HFF-Myc (cell line): Measurements from ENCODE around the gene MED10.

ENCODE experiments used
- DNase-seq: peaks from one replicate; pipeline ENCODE4 v3.0.0-alpha.2; 2011; ENCODE audit warnings: low read depth; ENCODE audit errors: extremely low read depth
- H3K4me3 ChIP-seq: replicated peaks from 2 replicates; pipeline ENCODE4 v1.5.1; 2011; ENCODE audit warnings: low read depth, mild to moderate bottlenecking, control low read depth, low read length
- TF ChIP-seq, protein P1 (sequence below): IDR thresholded peaks from 2 replicates; pipeline ENCODE4 v1.5.1; 2012; ENCODE audit warnings: mild to moderate bottlenecking, low read depth, low read length, control low read depth; ENCODE audit errors: missing control alignments

MED10 gene

DNA sequence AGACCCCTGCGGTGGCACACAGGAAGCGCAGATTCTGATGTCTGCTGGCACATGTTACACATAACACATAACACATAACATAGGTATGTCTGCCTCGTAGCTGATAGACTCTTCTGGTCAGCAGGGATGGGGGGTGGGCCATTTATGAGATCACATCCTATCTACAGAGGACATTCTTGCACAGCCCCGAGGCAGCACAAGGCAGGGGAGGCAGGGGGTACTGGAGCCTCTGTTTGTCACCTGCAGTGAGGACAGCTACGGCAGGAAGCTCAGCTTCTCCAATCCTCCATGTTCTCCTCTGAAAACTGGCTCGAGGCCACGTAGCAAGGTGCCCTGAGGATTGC, 16.7 kb upstream of the MED10 start:
- no peak for DNase-seq
- TF ChIP-seq, protein P1, sequence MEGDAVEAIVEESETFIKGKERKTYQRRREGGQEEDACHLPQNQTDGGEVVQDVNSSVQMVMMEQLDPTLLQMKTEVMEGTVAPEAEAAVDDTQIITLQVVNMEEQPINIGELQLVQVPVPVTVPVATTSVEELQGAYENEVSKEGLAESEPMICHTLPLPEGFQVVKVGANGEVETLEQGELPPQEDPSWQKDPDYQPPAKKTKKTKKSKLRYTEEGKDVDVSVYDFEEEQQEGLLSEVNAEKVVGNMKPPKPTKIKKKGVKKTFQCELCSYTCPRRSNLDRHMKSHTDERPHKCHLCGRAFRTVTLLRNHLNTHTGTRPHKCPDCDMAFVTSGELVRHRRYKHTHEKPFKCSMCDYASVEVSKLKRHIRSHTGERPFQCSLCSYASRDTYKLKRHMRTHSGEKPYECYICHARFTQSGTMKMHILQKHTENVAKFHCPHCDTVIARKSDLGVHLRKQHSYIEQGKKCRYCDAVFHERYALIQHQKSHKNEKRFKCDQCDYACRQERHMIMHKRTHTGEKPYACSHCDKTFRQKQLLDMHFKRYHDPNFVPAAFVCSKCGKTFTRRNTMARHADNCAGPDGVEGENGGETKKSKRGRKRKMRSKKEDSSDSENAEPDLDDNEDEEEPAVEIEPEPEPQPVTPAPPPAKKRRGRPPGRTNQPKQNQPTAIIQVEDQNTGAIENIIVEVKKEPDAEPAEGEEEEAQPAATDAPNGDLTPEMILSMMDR = no peak
- H3K4me3 ChIP-seq = no peak overlapping the region

DNA sequence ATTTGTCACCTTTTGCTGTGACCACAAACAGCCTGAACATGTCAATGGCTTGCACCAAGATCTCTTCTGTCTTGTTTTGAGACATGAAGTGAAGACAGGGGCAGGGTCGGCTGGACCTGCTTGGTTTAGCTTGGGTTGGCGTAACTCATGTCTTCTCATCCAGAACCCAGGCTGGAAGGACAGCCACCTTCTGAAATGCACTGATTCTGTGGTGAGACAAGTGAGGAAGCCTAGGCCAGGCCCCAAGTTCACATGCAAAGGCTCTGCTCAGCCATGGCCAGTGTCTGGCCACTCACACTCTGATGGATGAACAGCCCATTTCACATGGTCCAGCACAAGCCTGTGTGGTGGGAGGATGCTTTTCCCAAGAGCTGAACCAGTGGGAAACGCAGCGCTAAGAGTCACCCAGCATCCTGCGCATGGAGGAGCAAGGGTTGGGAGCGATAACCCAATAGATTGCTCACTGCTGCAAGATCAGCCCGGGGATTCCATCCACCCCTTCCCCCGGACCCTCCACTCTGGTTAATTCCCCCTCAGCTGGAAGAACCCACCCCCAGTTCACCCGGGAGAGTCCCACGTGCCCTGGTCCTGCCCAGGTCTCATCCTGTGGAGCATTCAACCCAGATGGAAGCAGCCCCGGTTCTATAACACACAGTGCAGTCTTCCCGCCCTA, 16.2 kb upstream of the MED10 start:
- DNase-seq = no peak
- TF ChIP-seq, protein P1 = no peak

DNA sequence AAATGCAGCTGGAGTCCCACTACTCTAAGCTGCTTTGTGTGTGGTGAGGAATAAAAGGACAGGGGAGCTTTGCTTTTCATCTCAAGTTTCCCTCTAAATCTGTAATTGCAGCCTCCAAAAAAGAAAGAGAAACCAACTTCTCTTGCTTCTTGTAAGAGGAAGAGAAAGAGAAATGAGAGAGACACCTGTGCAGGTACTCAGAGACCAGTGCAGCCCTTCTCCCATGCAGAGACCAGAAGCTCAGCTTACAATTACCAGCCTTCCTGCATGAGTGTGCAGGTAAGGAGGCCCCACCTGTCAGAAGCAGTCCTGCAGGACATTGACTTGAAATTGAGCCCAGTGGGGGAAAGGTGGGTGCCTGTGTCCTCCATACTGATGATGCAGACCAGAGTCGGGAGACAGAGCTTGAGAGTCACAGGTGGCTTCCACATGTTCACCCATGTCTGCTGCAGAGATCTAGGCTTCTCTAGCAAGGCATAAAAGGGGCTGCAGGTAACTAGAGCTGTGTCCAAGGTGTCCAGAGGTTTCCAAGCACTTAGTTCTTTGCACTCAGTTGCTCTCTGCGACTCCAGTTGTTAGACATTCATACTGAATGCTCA, 15.3 kb upstream of the MED10 start:
- no peak overlapping the region for H3K4me3 ChIP-seq
- DNase-seq = no peak
- TF ChIP-seq, protein P1 = no peak

More for the DNA sequence above, 16.2 kb upstream of the MED10 start:
- H3K4me3 ChIP-seq = no peak overlapping the region

DNA sequence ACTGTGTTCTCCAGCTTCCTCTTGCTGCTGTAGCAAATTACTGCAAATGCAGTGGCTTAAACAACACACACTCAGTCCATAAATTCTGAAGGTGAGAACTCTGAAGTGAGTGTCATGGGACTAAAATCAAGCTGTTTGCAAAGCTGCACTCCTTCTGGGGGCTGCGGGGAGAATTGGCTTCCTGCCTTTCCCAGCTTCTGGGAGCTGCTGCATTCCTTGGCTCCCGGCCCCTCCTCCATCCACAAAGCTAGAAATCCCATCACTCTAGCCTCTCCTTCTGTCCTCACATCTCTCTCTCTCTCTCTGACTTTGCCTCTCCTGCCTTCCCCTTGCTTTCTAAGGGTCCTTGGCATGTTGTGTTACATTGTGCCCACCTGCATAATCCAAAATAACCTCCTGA, 14.2 kb upstream of the MED10 start:
- TF ChIP-seq, protein P1 = no peak
- no peak overlapping the region for H3K4me3 ChIP-seq
- no peak for DNase-seq

DNA sequence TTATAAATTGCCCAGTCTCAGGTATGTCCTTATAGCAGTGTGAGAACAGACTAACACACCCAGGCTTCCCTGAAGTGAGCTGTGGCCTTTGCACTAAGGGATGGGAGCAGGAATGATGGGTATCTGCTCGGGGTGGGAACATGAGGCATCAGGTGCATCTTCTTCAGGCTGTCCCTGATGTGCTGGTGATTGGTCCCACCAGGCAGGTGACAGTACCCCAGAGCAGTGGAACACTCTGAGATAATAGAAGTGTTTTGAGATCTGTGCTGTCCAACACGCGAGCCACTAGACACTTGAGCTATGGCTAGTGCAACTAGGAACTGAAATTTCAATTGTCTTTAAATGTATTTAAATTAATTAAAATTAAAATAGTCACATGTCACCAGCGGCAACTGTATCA, 12.8 kb upstream of the MED10 start:
- DNase-seq = no peak
- H3K4me3 ChIP-seq = no peak overlapping the region
- TF ChIP-seq, protein P1 = no peak

DNA sequence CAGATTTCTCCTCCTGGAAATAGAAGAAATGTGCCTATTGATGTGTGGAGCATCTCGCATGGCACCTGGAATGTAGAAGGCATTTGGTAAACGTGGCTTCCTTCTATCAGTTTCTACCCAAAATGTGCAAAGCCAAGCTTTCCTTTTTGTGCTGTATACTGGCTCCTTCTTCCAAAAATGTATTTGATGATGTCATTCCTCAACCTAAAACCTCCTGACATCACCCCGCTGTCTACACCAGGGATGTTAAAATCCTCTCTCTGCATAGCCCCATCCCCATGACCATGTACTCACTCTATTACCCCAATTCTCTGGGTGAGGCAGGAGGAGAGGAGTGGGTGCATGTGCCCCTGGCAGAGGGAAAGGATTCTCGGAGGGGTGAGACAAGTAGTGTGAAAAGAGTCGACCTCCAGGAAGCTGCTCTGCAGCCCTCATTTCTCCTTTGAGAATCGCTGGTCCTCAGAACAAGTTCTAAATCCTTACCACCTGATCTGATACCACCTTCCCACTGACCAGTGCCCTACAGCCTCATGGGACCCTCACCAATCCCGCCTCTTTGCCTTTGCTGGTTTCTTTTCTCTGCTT, 11.7 kb upstream of the MED10 start:
- H3K4me3 ChIP-seq = no peak overlapping the region
- DNase-seq = no peak
- TF ChIP-seq, protein P1 = no peak

DNA sequence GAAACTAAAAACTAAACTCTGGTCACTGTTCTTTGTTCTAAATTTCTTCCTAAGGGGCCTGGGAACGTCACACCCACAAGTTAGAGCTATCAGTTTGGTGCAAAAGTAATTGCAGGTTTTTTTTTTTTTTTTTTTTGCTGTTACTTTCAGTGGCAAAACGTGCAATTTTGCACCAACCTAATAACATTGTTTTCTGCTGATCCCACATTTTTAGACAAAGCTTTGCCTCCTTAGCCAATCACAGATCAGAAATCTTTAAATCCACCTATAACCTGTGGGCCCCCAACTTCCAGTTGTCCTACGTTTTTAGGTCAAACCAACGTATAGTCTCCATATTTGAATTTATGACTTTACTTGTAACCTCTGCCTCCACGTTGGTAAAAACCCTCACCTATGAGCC, 11.1 kb upstream of the MED10 start:
- no peak overlapping the region for H3K4me3 ChIP-seq
- DNase-seq = no peak
- TF ChIP-seq, protein P1 = no peak
